CD4-positive, alpha-beta T cell (primary cell): ENCODE results near the gene QSER1. TPM values are rescaled to one million over a fixed set of nuclear protein-coding genes. Genes with fewer than 3 reads are reported as not detected.

Experiments
- ATAC-seq: fragments of 200-7000 bp; cut with Tn5 transposase; one replicate; pipeline ENCODE4 v1.10.0; 2022; ENCODE audit warnings: mild to moderate bottlenecking; ENCODE audit not compliant: poor library complexity
- CTCF ChIA-PET: fragments of 350-600 bp; sonication (Branson Sonifier 250); formaldehyde crosslinking; loops from one replicate; lab custom pipeline; 2021; ENCODE audit warnings: antibody characterized with exemption, inconsistent platforms; lab: Charles Lee
- POLR2A ChIA-PET: fragments of 350-600 bp; sonication (Branson Sonifier 250); formaldehyde crosslinking; loops from one replicate; lab custom pipeline; 2021; ENCODE audit warnings: antibody characterized with exemption, inconsistent platforms; lab: Charles Lee
- DNase-seq, 14 experiments: peaks; one replicate each; pipeline ENCODE4 v3.0.0-alpha.2; 2013 to 2020; ENCODE audit warnings: mixed read lengths in 2 of 14
- H3K27ac ChIP-seq, 2 donors: one replicate each; pipeline versions ENCODE4 v1.5.1 to v1.7.0; 2013; ENCODE audit warnings: low read length in 2 of 2, low read depth in 1 of 2, mild to moderate bottlenecking in 1 of 2
- H3K27me3 ChIP-seq, 2 experiments: 1 replicate in 1 of 2; 2 replicates in 1 of 2; pipeline versions ENCODE4 v1.6.1 to v1.7.0; 2013; ENCODE audit warnings: low read length in 2 of 2, control low read depth in 1 of 2, mild to moderate bottlenecking in 1 of 2, moderate library complexity in 1 of 2; ENCODE audit not compliant: insufficient read depth in 2 of 2, control insufficient read depth in 1 of 2
- H3K36me3 ChIP-seq: one replicate; pipeline ENCODE4 v1.6.1; 2013; ENCODE audit warnings: low read length, control low read depth; ENCODE audit not compliant: insufficient read depth
- H3K4me1 ChIP-seq: one replicate; pipeline ENCODE4 v1.6.1; 2013; ENCODE audit warnings: low read length, control low read depth; ENCODE audit not compliant: insufficient read depth
- H3K4me3 ChIP-seq: one replicate; pipeline ENCODE4 v1.5.1; 2013; ENCODE audit warnings: mild to moderate bottlenecking, low read length, moderate library complexity
- H3K9me3 ChIP-seq, 2 experiments: 1 replicate in 1 of 2; 2 replicates in 1 of 2; pipeline versions ENCODE4 v1.6.1 to v1.7.0; 2013; ENCODE audit warnings: low read length in 2 of 2, mild to moderate bottlenecking in 2 of 2, control low read depth in 1 of 2, moderate library complexity in 1 of 2; ENCODE audit not compliant: control insufficient read depth in 1 of 2, insufficient read depth in 1 of 2
- H3K27ac Mint-ChIP-seq: one replicate; pipeline ENCODE4 v1.8.0; 2020; ENCODE audit warnings: mixed read lengths
- H3K27me3 Mint-ChIP-seq: one replicate; pipeline ENCODE4 v1.8.0; 2021; ENCODE audit warnings: mixed read lengths
- H3K36me3 Mint-ChIP-seq: one replicate; pipeline ENCODE4 v1.8.0; 2021; ENCODE audit warnings: low read depth, mixed read lengths
- H3K4me1 Mint-ChIP-seq: one replicate; pipeline ENCODE4 v1.8.0; 2021; ENCODE audit warnings: low read depth, mixed read lengths
- H3K4me3 Mint-ChIP-seq: one replicate; pipeline ENCODE4 v1.8.0; 2020; ENCODE audit warnings: mild to moderate bottlenecking, mixed read lengths
- H3K9me3 Mint-ChIP-seq: one replicate; pipeline ENCODE4 v1.8.0; 2020; ENCODE audit warnings: mixed read lengths
- intact Hi-C, 2 experiments: fragments of 100-400 bp; cut with DNase I in 1 of 2; cut with micrococcal nuclease in 1 of 2; formaldehyde crosslinking; loops; one replicate each; pipeline versions ENCODE4 v1.15.1 to v1.9.0; 2023 to 2025; cut with DNase I, micrococcal nuclease
- total RNA-seq, 174 experiments: library from RNA in 2 of 174; stranded (reverse) in 2 of 174; gene quantifications; one replicate each; pipeline ENCODE4 v1.2.3 and lab custom pipeline; 2021 to 2026
- TF ChIP-seq, protein P1 (sequence below): fragments of 200-600 bp; IDR thresholded peaks from one replicate; pipeline ENCODE4 v1.8.0; 2022; ENCODE audit warnings: antibody characterized with exemption, mild to moderate bottlenecking

Gene QSER1
- total RNA-seq, 2 experiments from 2014 or later, result 9.0 to 10.1 TPM

DNA sequence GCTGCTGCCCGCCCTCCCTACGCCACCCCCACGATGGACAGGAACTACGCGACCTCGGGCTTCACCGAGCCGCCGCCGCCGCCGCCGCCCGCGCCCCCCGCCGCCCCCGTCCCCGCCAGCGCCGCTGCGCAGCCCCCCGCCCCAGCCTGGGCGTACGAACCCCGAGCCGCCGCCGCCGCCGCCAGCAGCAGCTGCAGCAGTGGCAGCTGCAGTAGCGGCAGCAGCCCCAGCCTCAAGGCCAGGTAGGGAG lies 407 bp downstream of the QSER1 start:
- Histone ChIP-seq H3K4me1 (peaks cover 14% of the 10 kb centered on the region), H3K9me3 (peaks cover 0 to 6% of the 10 kb centered on the region in 2 experiments), H3K27me3 (no peaks in the 10 kb centered on the region), H3K4me3 (peak overlapping the region; percentile 83), H3K36me3 (no peaks in the 10 kb centered on the region), H3K27ac (no peak overlapping the region)
- peak in 4 of 14 experiments; percentile 25 to 63 (median 43) for DNase-seq
- H3K36me3 Mint-ChIP-seq, result peaks cover 16% of the 10 kb centered on the region
- H3K4me1 Mint-ChIP-seq, result peaks cover 35% of the 10 kb centered on the region
- H3K27ac Mint-ChIP-seq, result peak overlapping the region; percentile 80
- ATAC-seq, result no peak
- no peaks in the 10 kb centered on the region for H3K27me3 Mint-ChIP-seq
- no peaks in the 10 kb centered on the region for H3K9me3 Mint-ChIP-seq
- H3K4me3 Mint-ChIP-seq, result peak overlapping the region; percentile 91
- CTCF ChIA-PET, result interaction anchor here (0.7 to 1.6 kb wide), 5 partner anchors 11 to 449 kb away, joined by 3 to 5 read pairs (median 3); no protein-coding TSS in a partner anchor
- POLR2A ChIA-PET, result interaction anchor here (0.7 to 2.0 kb wide), 6 partner anchors 21 to 366 kb away, joined by 3 to 13 read pairs (median 6); partner anchors contain the start of genes CSTF3, DEPDC7, EIF3M and TCP11L1
- intact Hi-C loops, result loop anchor here (5.0 to 10.0 kb wide), 8 partner anchors 122 to 1552 kb away; partner anchors contain the start of genes C11orf91 (in 1 of the 2), CSTF3 (in 1 of the 2), DEPDC7 (in 1 of the 2) and EIF3M (in 1 of the 2)
- TF ChIP-seq, protein P1, sequence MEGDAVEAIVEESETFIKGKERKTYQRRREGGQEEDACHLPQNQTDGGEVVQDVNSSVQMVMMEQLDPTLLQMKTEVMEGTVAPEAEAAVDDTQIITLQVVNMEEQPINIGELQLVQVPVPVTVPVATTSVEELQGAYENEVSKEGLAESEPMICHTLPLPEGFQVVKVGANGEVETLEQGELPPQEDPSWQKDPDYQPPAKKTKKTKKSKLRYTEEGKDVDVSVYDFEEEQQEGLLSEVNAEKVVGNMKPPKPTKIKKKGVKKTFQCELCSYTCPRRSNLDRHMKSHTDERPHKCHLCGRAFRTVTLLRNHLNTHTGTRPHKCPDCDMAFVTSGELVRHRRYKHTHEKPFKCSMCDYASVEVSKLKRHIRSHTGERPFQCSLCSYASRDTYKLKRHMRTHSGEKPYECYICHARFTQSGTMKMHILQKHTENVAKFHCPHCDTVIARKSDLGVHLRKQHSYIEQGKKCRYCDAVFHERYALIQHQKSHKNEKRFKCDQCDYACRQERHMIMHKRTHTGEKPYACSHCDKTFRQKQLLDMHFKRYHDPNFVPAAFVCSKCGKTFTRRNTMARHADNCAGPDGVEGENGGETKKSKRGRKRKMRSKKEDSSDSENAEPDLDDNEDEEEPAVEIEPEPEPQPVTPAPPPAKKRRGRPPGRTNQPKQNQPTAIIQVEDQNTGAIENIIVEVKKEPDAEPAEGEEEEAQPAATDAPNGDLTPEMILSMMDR, result no peak

DNA sequence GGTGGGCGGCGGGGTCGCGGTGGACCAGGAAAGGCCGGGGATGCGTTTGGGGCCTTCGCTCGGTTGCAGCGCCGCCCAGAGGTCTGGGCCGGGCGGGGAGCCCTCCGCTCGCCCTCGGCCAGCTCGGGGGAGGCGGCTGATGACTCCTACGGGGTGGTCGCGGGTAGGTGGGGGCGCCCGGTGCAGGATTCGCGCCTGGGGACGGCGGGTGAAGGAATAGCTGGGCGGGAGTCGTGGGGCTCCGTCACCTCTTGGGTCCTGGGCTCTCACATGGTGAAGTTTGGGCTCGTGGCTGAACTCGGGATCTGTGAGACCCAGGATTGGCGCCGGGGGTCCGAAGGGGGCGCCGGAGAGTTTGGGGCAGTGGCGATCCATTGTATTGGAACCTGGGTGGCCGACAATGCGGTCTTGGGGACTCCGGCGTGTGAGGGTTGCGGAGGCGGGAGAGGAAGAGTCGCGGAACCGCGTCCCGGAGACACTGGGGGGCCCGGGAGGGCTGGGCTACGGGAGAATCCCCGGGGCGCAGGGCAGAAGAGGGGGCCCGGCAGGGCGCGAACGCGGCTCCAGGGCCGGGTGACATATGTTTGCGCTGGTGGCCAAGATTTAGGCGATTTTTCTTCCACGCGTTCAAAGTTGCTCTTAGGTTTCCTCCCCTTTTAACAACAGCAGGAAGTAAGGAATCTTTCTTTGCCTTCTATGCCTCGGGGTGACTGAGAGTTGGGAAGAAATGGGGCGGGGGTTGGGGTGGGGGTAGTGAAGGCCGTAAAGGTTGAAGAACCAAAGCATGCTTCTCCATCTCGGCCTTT lies 935 bp downstream of the QSER1 start:
- Histone ChIP-seq H3K9me3 (peaks cover 0 to under 1% of the 10 kb centered on the region in 2 experiments), H3K4me3 (peak overlapping the region; percentile 83), H3K27ac (peak overlapping the region in 1 of 2 donors; percentile 18), H3K36me3 (no peaks in the 10 kb centered on the region), H3K4me1 (peaks cover 14% of the 10 kb centered on the region), H3K27me3 (no peaks in the 10 kb centered on the region)
- DNase-seq (peak in 11 of 14 experiments; percentile 22 to 76 (median 39)), ATAC-seq (peak; percentile 35)
- no peaks in the 10 kb centered on the region for H3K27me3 Mint-ChIP-seq
- ChIA-PET CTCF (interaction anchor here (0.7 to 1.6 kb wide), 6 partner anchors 11 to 448 kb away, joined by 3 to 5 read pairs (median 3); no protein-coding TSS in a partner anchor), POLR2A (interaction anchor here (0.7 to 2.0 kb wide), 8 partner anchors 21 to 365 kb away, joined by 3 to 13 read pairs (median 5); partner anchors contain the start of genes CSTF3, DEPDC7, EIF3M and TCP11L1)
- H3K27ac Mint-ChIP-seq, result peak overlapping the region; percentile 80
- intact Hi-C loops, result loop anchor here (5.0 to 10.0 kb wide), 8 partner anchors 121 to 1551 kb away; partner anchors contain the start of genes C11orf91 (in 1 of the 2), CSTF3 (in 1 of the 2), DEPDC7 (in 1 of the 2) and EIF3M (in 1 of the 2)
- TF ChIP-seq, protein P1, result peak; percentile 48
- peak overlapping the region; percentile 91 for H3K4me3 Mint-ChIP-seq
- peaks cover 37% of the 10 kb centered on the region for H3K4me1 Mint-ChIP-seq
- no peaks in the 10 kb centered on the region for H3K9me3 Mint-ChIP-seq
- peaks cover 16% of the 10 kb centered on the region for H3K36me3 Mint-ChIP-seq

DNA sequence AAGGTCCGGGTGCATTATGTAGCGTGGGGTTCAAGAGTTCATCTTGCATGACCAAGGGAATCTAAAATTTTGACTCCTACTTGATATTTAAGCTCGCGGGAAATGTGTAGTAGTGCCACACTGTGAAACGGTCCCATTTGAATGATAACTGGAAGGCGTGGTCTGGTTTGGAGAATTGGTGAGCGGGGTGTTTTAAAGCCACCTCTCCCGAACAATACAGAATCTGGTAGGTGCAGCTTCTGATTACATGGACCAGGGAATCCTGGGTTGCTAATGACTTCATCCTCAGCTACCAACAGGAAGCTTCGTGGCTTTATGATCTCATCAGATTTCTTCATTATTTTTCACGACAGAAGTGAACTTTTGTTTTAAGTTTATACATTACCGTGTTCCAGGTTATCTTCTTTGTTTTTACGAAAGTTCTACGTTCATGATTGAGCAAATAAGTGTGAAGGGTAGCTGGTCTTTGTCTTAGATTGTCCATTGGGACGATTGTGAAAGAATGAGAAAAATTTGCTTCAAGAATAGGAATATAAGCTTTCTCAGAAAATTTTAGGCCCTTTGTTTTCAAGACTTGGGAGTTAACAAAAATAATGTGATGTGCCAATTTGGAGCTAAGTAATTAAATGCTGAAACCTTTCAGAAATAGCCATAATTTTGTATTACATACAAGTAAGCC lies 1.7 kb downstream of the QSER1 start:
- Mint-ChIP-seq H3K9me3 (no peaks in the 10 kb centered on the region), H3K27ac (peak overlapping the region; percentile 80), H3K27me3 (no peaks in the 10 kb centered on the region), H3K4me1 (peaks cover 44% of the 10 kb centered on the region), H3K4me3 (peak overlapping the region; percentile 91), H3K36me3 (peaks cover 16% of the 10 kb centered on the region)
- peak overlapping the region; percentile 83 for H3K4me3 ChIP-seq
- intact Hi-C loops, result loop anchor here (5.0 to 10.0 kb wide), 8 partner anchors 121 to 1551 kb away; partner anchors contain the start of genes C11orf91 (in 1 of the 2), CSTF3 (in 1 of the 2), DEPDC7 (in 1 of the 2) and EIF3M (in 1 of the 2)
- no peaks in the 10 kb centered on the region for H3K9me3 ChIP-seq
- DNase-seq (peak in 6 of 14 experiments; percentile 6 to 70 (median 44)), ATAC-seq (peak; percentile 64)
- H3K27me3 ChIP-seq, result no peaks in the 10 kb centered on the region
- POLR2A ChIA-PET, result interaction anchor here (0.7 to 1.1 kb wide), 3 partner anchors 42 to 267 kb away, joined by 3 read pairs; partner anchors contain the start of gene CSTF3
- CTCF ChIA-PET, result interaction anchor here (0.8 kb wide), 1 partner anchor 171 kb away, joined by 3 read pairs; no protein-coding TSS in a partner anchor
- TF ChIP-seq, protein P1, result no peak
- H3K4me1 ChIP-seq, result peaks cover 14% of the 10 kb centered on the region
- no peak overlapping the region for H3K27ac ChIP-seq
- H3K36me3 ChIP-seq, result no peaks in the 10 kb centered on the region
